Fibroblast of the aortic adventitia (primary cell): ENCODE data around the gene EGFR. TPM values are rescaled to one million over a fixed set of nuclear protein-coding genes. Genes with fewer than 3 reads are reported as not detected.

Experiments
- DNase-seq: peaks from one replicate; pipeline ENCODE4 v3.0.0-alpha.2; 2010; ENCODE audit warnings: low read depth
- H3K4me3 ChIP-seq: 2 replicates; pipeline ENCODE4 v1.5.1; 2011; ENCODE audit warnings: low read depth, mild to moderate bottlenecking, control low read depth, low read length, moderate library complexity
- CTCF ChIP-seq: IDR thresholded peaks from 2 replicates; pipeline ENCODE4 v1.5.1; 2011; ENCODE audit warnings: mild to moderate bottlenecking, low read length, control low read depth, inconsistent platforms; ENCODE audit not compliant: insufficient read depth
- total RNA-seq: library from RNA; depleted of rRNA; stranded (reverse); fragments of >200 nt; gene quantifications from 2 replicates; pipeline ENCODE4 v1.2.3, GENCODE V29; 2012; ENCODE audit warnings: low replicate concordance

EGFR gene
- total RNA-seq, 1 donor, result 147 TPM

- no peak overlapping the region for H3K4me3 ChIP-seq
- no peak for DNase-seq
- TF ChIP-seq CTCF, result no peak
Measured at GRCh38 chr7:55231736-55232280, 213.0 kb downstream of the EGFR start.

DNA sequence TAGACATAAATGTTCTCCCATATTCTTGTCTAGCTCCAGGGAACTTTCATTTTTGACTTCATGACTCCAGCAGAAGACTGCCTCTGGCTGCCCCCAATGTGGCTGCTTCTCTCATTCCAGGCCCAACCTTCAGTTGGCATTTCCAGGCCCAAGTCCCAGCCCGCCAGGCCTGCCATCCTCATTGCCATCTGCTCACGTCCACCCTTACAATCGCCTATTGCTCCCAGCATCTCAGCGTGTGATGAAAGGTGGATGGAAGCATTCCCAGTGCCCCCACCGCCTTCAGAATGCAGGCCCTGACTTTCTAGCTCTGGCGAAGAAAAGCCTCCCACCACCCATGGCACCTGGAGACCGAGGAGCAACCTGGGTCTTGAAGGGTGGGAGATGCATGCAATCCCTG lies 214.2 kb downstream of the EGFR start:
- no peak for TF ChIP-seq CTCF
- no peak overlapping the region for H3K4me3 ChIP-seq
- no peak for DNase-seq

DNA sequence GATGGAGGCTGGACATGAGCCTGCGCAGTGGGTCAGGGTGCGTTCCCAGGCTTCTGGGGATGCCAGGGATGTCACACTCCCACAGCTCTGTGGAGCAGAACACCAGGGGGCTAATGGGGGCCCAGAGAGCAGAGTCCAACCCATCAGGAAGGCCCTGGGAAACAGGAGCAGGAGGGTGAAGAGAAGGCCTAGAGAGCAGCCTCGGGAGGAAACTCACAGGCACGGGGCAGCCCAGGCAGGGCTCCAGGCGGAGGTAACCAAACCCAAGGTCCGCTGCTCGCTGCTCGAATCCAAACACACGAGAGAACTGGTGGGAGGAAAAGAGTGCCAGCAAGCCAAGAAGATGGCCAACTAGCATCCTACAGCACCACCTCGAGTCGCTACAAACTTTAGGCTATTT lies 215.6 kb downstream of the EGFR start:
- DNase-seq, result no peak
- H3K4me3 ChIP-seq, result no peak overlapping the region
- TF ChIP-seq CTCF, result no peak

GRCh38 chr7:55235115-55235514 lies 216.3 kb downstream of the EGFR start:
- TF ChIP-seq CTCF, result no peak
- no peak for DNase-seq
- H3K4me3 ChIP-seq, result no peak overlapping the region

- H3K4me3 ChIP-seq, result no peak overlapping the region
- TF ChIP-seq CTCF, result no peak
- DNase-seq, result no peak
Measured at GRCh38 chr7:55235801-55236200, 217.0 kb downstream of the EGFR start.

GRCh38 chr7:55236476-55236875 lies 217.7 kb downstream of the EGFR start:
- DNase-seq, result no peak
- H3K4me3 ChIP-seq, result no peak overlapping the region
- no peak for TF ChIP-seq CTCF
